GM12864 (cell line): ENCODE measurements around the gene UBE4B.

Source experiments
- DNase-seq: peaks from one replicate; pipeline ENCODE4 v3.0.0-alpha.2; 2011; ENCODE audit warnings: low read depth
- H3K4me3 ChIP-seq: 2 replicates; pipeline ENCODE4 v1.5.1; 2011; ENCODE audit warnings: mild to moderate bottlenecking, low read depth, low read length, control low read depth
- TF ChIP-seq, protein P1 (sequence below): IDR thresholded peaks from 2 replicates; pipeline ENCODE4 v1.5.1; 2011; ENCODE audit warnings: low read depth, mild to moderate bottlenecking, moderate library complexity, low read length, control low read depth, inconsistent platforms; ENCODE audit errors: missing control alignments

Gene UBE4B

DNA sequence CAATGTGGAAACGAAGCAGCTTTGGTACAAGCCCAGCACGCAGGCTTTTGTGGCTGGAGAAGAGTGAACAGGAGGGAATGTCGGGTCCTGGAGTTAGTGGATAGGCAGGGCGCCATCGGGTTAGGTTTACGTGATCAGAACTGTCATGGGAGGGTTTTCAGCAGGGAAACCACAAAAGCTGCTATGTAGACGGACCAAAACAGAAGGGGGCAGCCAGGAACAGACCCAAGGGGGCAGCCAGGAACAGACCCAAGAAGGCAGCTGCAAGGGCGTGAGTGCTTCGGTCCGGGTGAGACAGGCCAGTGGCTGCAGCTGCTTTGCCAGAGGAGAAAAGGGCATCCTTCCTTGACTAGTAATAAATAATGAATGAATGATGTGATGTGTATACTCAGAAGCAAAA is 100.1 kb downstream of the UBE4B start:
- TF ChIP-seq, protein P1, sequence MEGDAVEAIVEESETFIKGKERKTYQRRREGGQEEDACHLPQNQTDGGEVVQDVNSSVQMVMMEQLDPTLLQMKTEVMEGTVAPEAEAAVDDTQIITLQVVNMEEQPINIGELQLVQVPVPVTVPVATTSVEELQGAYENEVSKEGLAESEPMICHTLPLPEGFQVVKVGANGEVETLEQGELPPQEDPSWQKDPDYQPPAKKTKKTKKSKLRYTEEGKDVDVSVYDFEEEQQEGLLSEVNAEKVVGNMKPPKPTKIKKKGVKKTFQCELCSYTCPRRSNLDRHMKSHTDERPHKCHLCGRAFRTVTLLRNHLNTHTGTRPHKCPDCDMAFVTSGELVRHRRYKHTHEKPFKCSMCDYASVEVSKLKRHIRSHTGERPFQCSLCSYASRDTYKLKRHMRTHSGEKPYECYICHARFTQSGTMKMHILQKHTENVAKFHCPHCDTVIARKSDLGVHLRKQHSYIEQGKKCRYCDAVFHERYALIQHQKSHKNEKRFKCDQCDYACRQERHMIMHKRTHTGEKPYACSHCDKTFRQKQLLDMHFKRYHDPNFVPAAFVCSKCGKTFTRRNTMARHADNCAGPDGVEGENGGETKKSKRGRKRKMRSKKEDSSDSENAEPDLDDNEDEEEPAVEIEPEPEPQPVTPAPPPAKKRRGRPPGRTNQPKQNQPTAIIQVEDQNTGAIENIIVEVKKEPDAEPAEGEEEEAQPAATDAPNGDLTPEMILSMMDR, result no peak
- no peak for DNase-seq
- no peak overlapping the region for H3K4me3 ChIP-seq

DNA sequence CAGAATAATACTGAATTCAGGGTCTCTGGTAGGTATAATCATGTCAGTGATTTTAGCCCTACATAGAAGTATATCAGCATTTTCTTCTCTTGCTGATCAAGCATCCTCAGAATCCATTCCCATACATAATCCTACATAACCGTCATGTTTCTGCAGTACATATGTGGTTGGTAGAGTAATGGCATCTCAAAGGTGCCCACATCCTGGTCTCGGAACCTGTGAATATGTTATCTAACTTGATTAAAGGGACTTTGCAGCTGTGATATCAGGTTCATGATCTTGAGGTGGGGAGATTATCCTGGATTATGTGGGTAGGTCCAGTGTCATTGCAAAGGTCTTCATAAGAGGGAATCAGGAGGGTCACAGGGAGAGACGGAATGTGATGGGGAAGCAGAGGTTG is 108.2 kb downstream of the UBE4B start:
- TF ChIP-seq, protein P1, result no peak
- no peak overlapping the region for H3K4me3 ChIP-seq
- DNase-seq, result no peak

DNA sequence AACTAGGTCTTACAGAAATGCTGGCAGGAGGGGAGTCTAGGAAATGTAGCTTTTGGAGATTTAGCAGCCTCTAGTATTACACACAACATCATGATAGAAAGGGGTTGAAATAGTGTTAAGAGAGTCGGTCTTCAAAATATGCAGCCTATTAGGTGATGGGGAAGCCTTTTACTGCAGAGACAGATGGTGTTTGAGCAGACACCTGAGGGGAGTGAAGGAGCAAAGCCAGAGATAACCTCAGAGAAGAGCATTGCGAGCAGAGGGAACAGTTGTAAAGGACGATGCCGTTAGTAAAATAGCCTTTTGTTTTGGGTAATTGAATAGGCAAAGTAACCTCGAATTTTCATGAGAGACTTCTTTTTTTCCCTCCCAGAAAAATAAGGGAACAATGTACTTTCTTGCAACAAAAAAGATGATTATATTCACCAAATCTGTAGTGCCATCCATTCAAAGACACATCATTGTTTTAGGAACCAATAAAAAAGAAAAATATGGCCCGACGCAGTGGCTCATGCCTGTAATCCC is 111.3 kb downstream of the UBE4B start:
- no peak overlapping the region for H3K4me3 ChIP-seq
- TF ChIP-seq, protein P1, result no peak
- no peak for DNase-seq

DNA sequence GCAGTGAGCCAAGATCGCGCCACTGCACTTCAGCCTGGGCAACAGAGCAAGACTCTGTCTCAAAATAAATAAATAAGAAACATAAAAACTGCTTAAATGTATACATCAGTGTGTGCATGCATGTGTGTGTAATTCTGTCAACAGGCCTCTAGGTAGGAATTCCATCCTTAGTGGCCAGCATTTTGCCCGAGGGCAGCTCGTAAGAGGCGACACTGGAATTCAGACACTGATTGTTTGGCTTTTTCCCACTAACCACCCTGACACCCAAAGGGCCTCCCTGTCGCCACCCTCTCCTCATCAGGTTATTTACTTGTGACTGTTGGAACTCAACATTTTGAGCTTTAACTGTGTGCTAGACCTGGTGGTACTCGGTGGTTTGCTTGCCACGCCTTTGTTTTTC is 113.6 kb downstream of the UBE4B start:
- TF ChIP-seq, protein P1, result no peak
- no peak overlapping the region for H3K4me3 ChIP-seq
- no peak for DNase-seq

DNA sequence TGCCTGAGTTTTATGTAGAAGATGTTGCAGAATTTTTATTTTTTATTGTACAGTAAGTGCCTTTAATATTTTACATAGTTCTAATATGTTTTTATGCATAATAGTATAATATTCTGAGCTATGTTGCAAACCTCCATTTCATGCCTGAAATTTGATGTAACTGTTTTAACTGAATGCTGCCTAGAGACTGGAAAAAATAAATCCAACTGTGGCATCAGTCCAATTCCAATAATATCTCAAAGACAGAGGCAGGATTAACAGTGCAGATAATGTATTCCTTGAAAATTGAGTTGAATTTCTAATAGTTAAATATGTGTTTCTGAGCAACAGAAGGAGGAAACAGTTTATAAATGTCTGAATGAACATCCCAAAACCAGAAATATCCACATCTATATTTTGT is 116.5 kb downstream of the UBE4B start:
- TF ChIP-seq, protein P1, result no peak
- DNase-seq, result no peak
- H3K4me3 ChIP-seq, result no peak overlapping the region

DNA sequence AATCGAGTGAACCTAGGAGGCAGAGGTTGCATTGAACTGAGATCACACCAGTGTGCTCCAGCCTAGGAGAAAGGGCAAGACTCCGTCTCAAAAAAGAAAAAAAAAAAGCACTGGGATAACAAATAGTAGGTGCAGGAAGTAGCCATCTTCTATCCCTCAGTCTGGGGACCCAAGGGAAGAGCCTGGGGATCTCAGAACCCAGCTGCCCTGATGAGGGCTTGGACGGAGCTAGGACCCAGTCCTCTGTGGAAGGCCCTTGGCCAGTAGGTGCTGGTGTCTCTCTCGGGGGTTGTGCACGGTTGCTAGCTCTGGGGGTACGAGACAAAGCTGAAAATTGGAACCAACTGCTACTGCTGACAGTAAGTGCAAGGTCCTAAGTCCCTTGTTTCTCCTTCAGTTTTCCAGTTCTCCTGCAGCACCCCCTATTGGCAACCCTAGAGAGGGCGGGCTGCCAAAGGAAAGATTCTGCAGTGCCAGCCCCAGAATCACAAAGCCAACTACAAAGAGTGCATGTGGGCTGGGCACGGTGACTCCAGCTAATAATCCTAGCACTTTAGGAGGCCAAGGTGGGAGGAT is 120.0 kb downstream of the UBE4B start:
- DNase-seq, result no peak
- TF ChIP-seq, protein P1, result peak; percentile 73
- H3K4me3 ChIP-seq, result no peak overlapping the region

DNA sequence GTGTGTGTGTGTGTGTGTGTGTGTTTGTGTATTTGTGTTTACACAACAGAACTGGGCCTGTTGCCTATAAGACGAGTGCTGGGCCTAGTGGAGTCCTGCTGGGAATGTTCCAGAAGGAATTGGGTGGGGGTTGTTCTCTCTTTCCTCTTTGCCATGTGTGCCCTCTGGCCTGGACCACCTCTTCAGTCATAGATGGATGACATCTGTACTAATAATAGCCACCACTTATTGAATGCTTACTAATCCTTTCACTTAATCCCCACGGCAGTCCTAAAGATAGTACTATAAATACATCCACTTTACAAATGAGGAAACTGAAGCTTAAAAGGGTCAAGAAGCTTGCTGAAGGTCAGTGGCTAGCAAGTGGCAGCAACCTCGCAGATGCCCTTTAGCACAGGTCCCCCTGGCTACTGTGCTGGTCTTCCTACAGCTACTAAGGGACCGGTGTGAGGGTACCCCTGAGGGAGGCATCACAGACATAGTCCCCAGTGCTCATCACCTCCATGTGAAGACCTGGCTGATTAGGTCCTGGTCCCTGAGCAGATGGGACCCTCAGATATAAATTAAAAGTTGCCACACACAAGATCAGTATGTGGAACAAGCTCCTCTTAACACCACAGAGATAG is 122.4 kb downstream of the UBE4B start:
- no peak overlapping the region for H3K4me3 ChIP-seq
- DNase-seq, result no peak
- TF ChIP-seq, protein P1, result no peak
